HepG2 (cell line): Measurements from ENCODE around the gene LCN2. TPM values are rescaled to one million over a fixed set of nuclear protein-coding genes. Genes with fewer than 3 reads are reported as not detected.

Experiments used
- ADNP ChIP-seq: sonication (generic); formaldehyde crosslinking; IDR thresholded peaks from 2 replicates; pipeline ENCODE4 v1.4.0; 2020; ENCODE audit warnings: missing genetic modification reagents
- ARNTL ChIP-seq: sonication (generic); formaldehyde crosslinking; IDR thresholded peaks from 2 replicates; pipeline ENCODE4 v1.4.0; 2020; ENCODE audit warnings: mild to moderate bottlenecking, missing genetic modification reagents
- CCDC6 ChIP-seq: sonication (generic); formaldehyde crosslinking; IDR thresholded peaks from 2 replicates; pipeline ENCODE4 v1.8.1; 2022; ENCODE audit warnings: mild to moderate bottlenecking, missing genetic modification reagents, moderate library complexity
- ERF ChIP-seq: IDR thresholded peaks from 2 replicates; pipeline ENCODE4 v1.6.1; 2018; ENCODE audit warnings: missing biosample characterization, missing genetic modification reagents
- FOSL2 ChIP-seq: sonication (generic); formaldehyde crosslinking; IDR thresholded peaks from 2 replicates; pipeline ENCODE4 v1.4.0; 2020; ENCODE audit warnings: missing genetic modification reagents
- FOXP4 ChIP-seq: sonication (generic); formaldehyde crosslinking; IDR thresholded peaks from 2 replicates; pipeline ENCODE4 v1.4.0; 2020; ENCODE audit warnings: missing genetic modification reagents
- GATA4 ChIP-seq: sonication (generic); IDR thresholded peaks from 2 replicates; pipeline ENCODE4 v1.6.1; 2016; ENCODE audit warnings: antibody characterized with exemption, low read depth, borderline replicate concordance
- KLF12 ChIP-seq: sonication (generic); formaldehyde crosslinking; IDR thresholded peaks from 2 replicates; pipeline ENCODE4 v1.4.0; 2020; ENCODE audit warnings: missing genetic modification reagents, borderline replicate concordance
- MEIS1 ChIP-seq: sonication (generic); formaldehyde crosslinking; IDR thresholded peaks from 2 replicates; pipeline ENCODE4 v1.9.0; 2021; ENCODE audit warnings: mild to moderate bottlenecking, missing genetic modification reagents, moderate library complexity, borderline replicate concordance
- PCBP2 ChIP-seq: fragments of 200-400 bp; formaldehyde crosslinking; optimal IDR thresholded peaks from 2 replicates; pipeline ENCODE3; 2018; ENCODE audit warnings: low read length, low read depth; ENCODE audit not compliant: poor library complexity, severe bottlenecking
- PPARG ChIP-seq: conservative IDR thresholded peaks from 2 replicates; pipeline ENCODE4 v1.6.1; 2016; ENCODE audit warnings: missing biosample characterization, missing genetic modification reagents
- RXRB ChIP-seq: IDR thresholded peaks from 2 replicates; pipeline ENCODE4 v1.6.1; 2016; ENCODE audit warnings: borderline replicate concordance, missing genetic modification reagents, missing compliant biosample characterization
- SATB2 ChIP-seq: sonication (generic); formaldehyde crosslinking; IDR thresholded peaks from 2 replicates; pipeline ENCODE4 v1.5.0; 2020; ENCODE audit warnings: missing genetic modification reagents
- SP1 ChIP-seq, 2 experiments: fragments of 450-650 bp in 1 of 2; sonication (generic) in 1 of 2; formaldehyde crosslinking in 1 of 2; IDR thresholded peaks; 2 replicates each; pipeline versions ENCODE4 v1.4.0 to v1.6.1; 2016 to 2020; ENCODE audit warnings: missing genetic modification reagents in 1 of 2
- YY1 ChIP-seq: IDR thresholded peaks from 2 replicates; pipeline ENCODE4 v1.6.1; 2011; ENCODE audit warnings: low read length, low read depth, moderate library complexity, mild to moderate bottlenecking; ENCODE audit not compliant: insufficient read depth, insufficient replicate concordance
- ZNF225 ChIP-seq: sonication (generic); formaldehyde crosslinking; IDR thresholded peaks from 2 replicates; pipeline ENCODE4 v1.4.0; 2020; ENCODE audit warnings: mild to moderate bottlenecking, missing genetic modification reagents
- ZNF3 ChIP-seq: IDR thresholded peaks from 2 replicates; pipeline ENCODE4 v1.7.0; 2017; ENCODE audit warnings: inconsistent platforms
- ZNF383 ChIP-seq: sonication (generic); formaldehyde crosslinking; IDR thresholded peaks from 2 replicates; pipeline ENCODE4 v1.4.0; 2020; ENCODE audit warnings: missing genetic modification reagents, mild to moderate bottlenecking, borderline replicate concordance
- ZSCAN30 ChIP-seq: sonication (generic); formaldehyde crosslinking; IDR thresholded peaks from 2 replicates; pipeline ENCODE4 v1.5.0; 2020; ENCODE audit warnings: mild to moderate bottlenecking, missing genetic modification reagents
- polyA plus RNA-seq, 8 experiments: library from polyadenylated mRNA; depleted of rRNA in 3 of 8; stranded (reverse) in 7 of 8; unstranded in 1 of 8; fragments of >200 nt; fragmentation: Illumina TruSeq in 4 of 8; extraction: Trizol in 4 of 8; gene quantifications; 2 replicates each; pipeline versions ENCODE4 v1.2.1 to v1.2.3, GENCODE V29; 2011 to 2016; ENCODE audit warnings: low read depth in 4 of 8, missing spikeins in 1 of 8, mixed read lengths in 1 of 8; ENCODE audit not compliant: insufficient read depth in 1 of 8
- total RNA-seq, 5 experiments: library from RNA; depleted of rRNA; stranded (reverse); fragments of >200 nt; fragmentation: Illumina TruSeq; extraction: Trizol; gene quantifications; 2 replicates each; pipeline ENCODE4 v1.2.3, GENCODE V29; 2016; ENCODE audit warnings: low read depth in 1 of 5
- TF ChIP-seq, protein P1 (sequence below): sonication (generic); formaldehyde crosslinking; IDR thresholded peaks from 2 replicates; pipeline ENCODE4 v1.5.1; 2020; ENCODE audit warnings: mild to moderate bottlenecking, missing genetic modification reagents, moderate library complexity
- TF ChIP-seq, protein P2 (sequence below): sonication (generic); formaldehyde crosslinking; IDR thresholded peaks from 2 replicates; pipeline ENCODE4 v1.9.0; 2021; ENCODE audit warnings: missing genetic modification reagents, borderline replicate concordance

Gene LCN2
- total and polyA plus RNA-seq, 2 of the 13 experiments (the other 11 are each of a cell fraction or from before 2014, with no cell fraction given): 0.38 to 1.4 TPM

- TF ChIP-seq, protein P1, sequence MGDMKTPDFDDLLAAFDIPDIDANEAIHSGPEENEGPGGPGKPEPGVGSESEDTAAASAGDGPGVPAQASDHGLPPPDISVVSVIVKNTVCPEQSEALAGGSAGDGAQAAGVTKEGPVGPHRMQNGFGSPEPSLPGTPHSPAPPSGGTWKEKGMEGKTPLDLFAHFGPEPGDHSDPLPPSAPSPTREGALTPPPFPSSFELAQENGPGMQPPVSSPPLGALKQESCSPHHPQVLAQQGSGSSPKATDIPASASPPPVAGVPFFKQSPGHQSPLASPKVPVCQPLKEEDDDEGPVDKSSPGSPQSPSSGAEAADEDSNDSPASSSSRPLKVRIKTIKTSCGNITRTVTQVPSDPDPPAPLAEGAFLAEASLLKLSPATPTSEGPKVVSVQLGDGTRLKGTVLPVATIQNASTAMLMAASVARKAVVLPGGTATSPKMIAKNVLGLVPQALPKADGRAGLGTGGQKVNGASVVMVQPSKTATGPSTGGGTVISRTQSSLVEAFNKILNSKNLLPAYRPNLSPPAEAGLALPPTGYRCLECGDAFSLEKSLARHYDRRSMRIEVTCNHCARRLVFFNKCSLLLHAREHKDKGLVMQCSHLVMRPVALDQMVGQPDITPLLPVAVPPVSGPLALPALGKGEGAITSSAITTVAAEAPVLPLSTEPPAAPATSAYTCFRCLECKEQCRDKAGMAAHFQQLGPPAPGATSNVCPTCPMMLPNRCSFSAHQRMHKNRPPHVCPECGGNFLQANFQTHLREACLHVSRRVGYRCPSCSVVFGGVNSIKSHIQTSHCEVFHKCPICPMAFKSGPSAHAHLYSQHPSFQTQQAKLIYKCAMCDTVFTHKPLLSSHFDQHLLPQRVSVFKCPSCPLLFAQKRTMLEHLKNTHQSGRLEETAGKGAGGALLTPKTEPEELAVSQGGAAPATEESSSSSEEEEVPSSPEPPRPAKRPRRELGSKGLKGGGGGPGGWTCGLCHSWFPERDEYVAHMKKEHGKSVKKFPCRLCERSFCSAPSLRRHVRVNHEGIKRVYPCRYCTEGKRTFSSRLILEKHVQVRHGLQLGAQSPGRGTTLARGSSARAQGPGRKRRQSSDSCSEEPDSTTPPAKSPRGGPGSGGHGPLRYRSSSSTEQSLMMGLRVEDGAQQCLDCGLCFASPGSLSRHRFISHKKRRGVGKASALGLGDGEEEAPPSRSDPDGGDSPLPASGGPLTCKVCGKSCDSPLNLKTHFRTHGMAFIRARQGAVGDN (CRISPR knock-in tag): peak; percentile 86
- TF ChIP-seq ZSCAN30 (no peak), MEIS1 (CRISPR knock-in tag) (no peak), ZNF225 (no peak), ZNF3 (CRISPR knock-in tag) (no peak; the same call in 1 of the 2 replicates), ADNP (no peak), YY1 (peak; percentile 42), PCBP2 (no peak), ERF (CRISPR knock-in tag) (0 out of 2 replicates have a peak, but pooled peaks have one; percentile 21), RXRB (CRISPR knock-in tag) (no peak), SP1 (IDR thresholded peaks at IDR 0.05) (no peak), SP1 (CRISPR knock-in tag; IDR thresholded peaks at IDR 0.05) (peak; percentile 88), FOXP4 (CRISPR knock-in tag) (peak; percentile 35; the same call in 1 of the 2 replicates), CCDC6 (CRISPR knock-in tag) (no peak), FOSL2 (no peak), ZNF383 (no peak), SATB2 (no peak), GATA4 (no peak; the same call in 1 of the 2 replicates), ARNTL (CRISPR knock-in tag) (peak; percentile 69), PPARG (no peak), KLF12 (no peak)
- TF ChIP-seq, protein P2, sequence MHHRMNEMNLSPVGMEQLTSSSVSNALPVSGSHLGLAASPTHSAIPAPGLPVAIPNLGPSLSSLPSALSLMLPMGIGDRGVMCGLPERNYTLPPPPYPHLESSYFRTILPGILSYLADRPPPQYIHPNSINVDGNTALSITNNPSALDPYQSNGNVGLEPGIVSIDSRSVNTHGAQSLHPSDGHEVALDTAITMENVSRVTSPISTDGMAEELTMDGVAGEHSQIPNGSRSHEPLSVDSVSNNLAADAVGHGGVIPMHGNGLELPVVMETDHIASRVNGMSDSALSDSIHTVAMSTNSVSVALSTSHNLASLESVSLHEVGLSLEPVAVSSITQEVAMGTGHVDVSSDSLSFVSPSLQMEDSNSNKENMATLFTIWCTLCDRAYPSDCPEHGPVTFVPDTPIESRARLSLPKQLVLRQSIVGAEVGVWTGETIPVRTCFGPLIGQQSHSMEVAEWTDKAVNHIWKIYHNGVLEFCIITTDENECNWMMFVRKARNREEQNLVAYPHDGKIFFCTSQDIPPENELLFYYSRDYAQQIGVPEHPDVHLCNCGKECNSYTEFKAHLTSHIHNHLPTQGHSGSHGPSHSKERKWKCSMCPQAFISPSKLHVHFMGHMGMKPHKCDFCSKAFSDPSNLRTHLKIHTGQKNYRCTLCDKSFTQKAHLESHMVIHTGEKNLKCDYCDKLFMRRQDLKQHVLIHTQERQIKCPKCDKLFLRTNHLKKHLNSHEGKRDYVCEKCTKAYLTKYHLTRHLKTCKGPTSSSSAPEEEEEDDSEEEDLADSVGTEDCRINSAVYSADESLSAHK: no peak
These were observed 21.0 kb upstream of the LCN2 start (continued) for GRCh38 chr9:128127990-128128835.
